Karpas-422 (cell line): ENCODE results near the gene KCNH6. TPM values are rescaled to one million over a fixed set of nuclear protein-coding genes. Genes with fewer than 3 reads are reported as not detected.

Experiments
- DNase-seq: peaks from one replicate; pipeline ENCODE4 v3.0.0-alpha.2; 2015
- H2AFZ ChIP-seq: fragments of 200-600 bp; sonication (generic); 2 replicates; pipeline ENCODE4 v1.6.1; 2014; ENCODE audit warnings: antibody characterized with exemption, low read length, mixed read lengths
- H3K27ac ChIP-seq: fragments of 200-600 bp; sonication (generic); 2 replicates; pipeline ENCODE4 v1.5.1; 2014; ENCODE audit warnings: mild to moderate bottlenecking, low read length, moderate library complexity
- H3K27me3 ChIP-seq: fragments of 200-600 bp; sonication (generic); 2 replicates; pipeline ENCODE4 v1.6.1; 2014; ENCODE audit warnings: low read length, mixed read lengths
- H3K36me3 ChIP-seq: fragments of 200-600 bp; sonication (generic); 2 replicates; pipeline ENCODE4 v1.6.1; 2014; ENCODE audit warnings: low read length, mixed read lengths; ENCODE audit not compliant: insufficient read depth
- H3K4me1 ChIP-seq: fragments of 200-600 bp; sonication (generic); 2 replicates; pipeline ENCODE4 v1.6.1; 2014; ENCODE audit warnings: mild to moderate bottlenecking, low read length, mixed read lengths
- H3K4me2 ChIP-seq: fragments of 200-600 bp; sonication (generic); 2 replicates; pipeline ENCODE4 v1.6.1; 2014; ENCODE audit warnings: low read length, low read depth, mild to moderate bottlenecking; ENCODE audit not compliant: poor library complexity, severe bottlenecking
- H3K4me3 ChIP-seq: fragments of 200-600 bp; sonication (generic); 2 replicates; pipeline ENCODE4 v1.5.1; 2014; ENCODE audit warnings: mild to moderate bottlenecking, antibody characterized with exemption, low read length, mixed read lengths
- H3K79me2 ChIP-seq: fragments of 200-600 bp; sonication (generic); 2 replicates; pipeline ENCODE4 v1.6.1; 2014; ENCODE audit warnings: mild to moderate bottlenecking, low read length, mixed read lengths
- H3K9ac ChIP-seq: fragments of 200-600 bp; sonication (generic); 2 replicates; pipeline ENCODE4 v1.6.0; 2014; ENCODE audit warnings: low read length
- H3K9me2 ChIP-seq: fragments of 200-600 bp; sonication (generic), shearing (Covaris generic); replicated peaks from 2 replicates; pipeline ENCODE4 v1.6.0; 2014; ENCODE audit warnings: mild to moderate bottlenecking, low read length, moderate library complexity; ENCODE audit not compliant: insufficient read depth
- H3K9me3 ChIP-seq: fragments of 300-700, 200-600 bp; sonication (generic); 2 replicates; pipeline ENCODE4 v1.6.1; 2014; ENCODE audit warnings: low read length, mixed read lengths
- H4K20me1 ChIP-seq: fragments of 200-600 bp; sonication (generic); 2 replicates; pipeline ENCODE4 v1.6.1; 2014; ENCODE audit warnings: mild to moderate bottlenecking, antibody characterized with exemption, low read length, low read depth; ENCODE audit not compliant: insufficient read depth
- total RNA-seq: library from RNA; depleted of rRNA; stranded (reverse); fragments of >200 nt; shearing (Covaris generic); gene quantifications from 2 replicates; pipeline ENCODE4 v1.2.3, GENCODE V29; 2014; ENCODE audit warnings: low replicate concordance

Gene KCNH6
- total RNA-seq, 1 experiment from 2014 or later: not detected

- H3K9me2 ChIP-seq: no peaks in the 10 kb centered on the region
- H4K20me1 ChIP-seq: no peaks in the 10 kb centered on the region
- no peak overlapping the region for H3K4me3 ChIP-seq
- H3K27me3 ChIP-seq: no peaks in the 10 kb centered on the region
- H2AFZ ChIP-seq: no peak overlapping the region
- H3K36me3 ChIP-seq: no peaks in the 10 kb centered on the region
- H3K9me3 ChIP-seq: no peaks in the 10 kb centered on the region
- H3K9ac ChIP-seq: no peak overlapping the region
- no peak overlapping the region for H3K4me2 ChIP-seq
- H3K4me1 ChIP-seq: peaks cover 63% of the 10 kb centered on the region
- no peak overlapping the region for H3K27ac ChIP-seq
- DNase-seq: no peak
- H3K79me2 ChIP-seq: no peaks in the 10 kb centered on the region
Observed at GRCh38 chr17:63483655-63484575, 39.2 kb upstream of the KCNH6 start.

DNA sequence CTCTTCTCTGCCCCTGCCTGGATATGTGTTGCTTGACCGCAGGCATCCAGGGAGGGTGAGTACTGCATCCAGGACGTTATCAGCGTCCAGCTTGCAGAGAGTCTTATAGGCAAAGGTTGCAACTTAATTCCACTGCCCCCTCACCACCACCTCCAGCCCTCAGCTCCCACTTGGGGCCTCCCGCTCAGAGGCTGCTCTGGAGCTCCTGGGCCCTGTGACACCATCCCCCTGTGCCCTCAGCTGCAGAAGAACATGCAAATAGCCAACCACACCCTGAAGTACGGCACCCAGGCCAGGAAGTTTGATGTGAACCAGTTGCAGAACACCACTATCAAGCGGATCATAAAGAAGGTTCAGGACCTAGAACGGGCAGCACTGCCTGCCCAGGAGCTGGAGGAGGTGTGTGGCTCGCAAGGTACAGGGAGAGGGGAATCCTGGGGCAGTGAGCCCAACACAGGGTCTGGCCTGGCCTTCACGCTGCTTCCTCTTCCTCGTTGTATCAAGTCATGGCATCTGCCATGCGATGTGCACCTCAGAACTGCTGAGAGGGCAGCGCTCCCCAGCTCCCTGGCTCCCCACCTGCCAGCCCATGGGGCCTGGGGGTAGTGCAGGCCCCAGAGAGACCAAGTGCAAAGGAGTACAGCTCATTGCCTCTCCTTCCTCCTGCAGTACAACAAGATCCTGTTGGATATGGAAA is 36.7 kb upstream of the KCNH6 start:
- peaks cover 41% of the 10 kb centered on the region for H3K4me1 ChIP-seq
- peak overlapping the region; percentile 86 for H2AFZ ChIP-seq

GRCh38 chr17:63487014-63487339 is 36.2 kb upstream of the KCNH6 start:
- H3K9ac ChIP-seq: peak overlapping the region; percentile 61

More for the DNA sequence above, 36.7 kb upstream of the KCNH6 start:
- Histone ChIP-seq H3K4me2 (peak overlapping the region; percentile 78), H3K9ac (peak overlapping the region; percentile 61), H3K9me2 (no peaks in the 10 kb centered on the region), H3K9me3 (no peaks in the 10 kb centered on the region), H4K20me1 (no peaks in the 10 kb centered on the region), H3K27ac (peak overlapping the region; percentile 69), H3K79me2 (no peaks in the 10 kb centered on the region), H3K36me3 (no peaks in the 10 kb centered on the region), H3K4me3 (peak overlapping the region; percentile 63), H3K27me3 (no peaks in the 10 kb centered on the region)
- DNase-seq: peak; percentile 89

DNA sequence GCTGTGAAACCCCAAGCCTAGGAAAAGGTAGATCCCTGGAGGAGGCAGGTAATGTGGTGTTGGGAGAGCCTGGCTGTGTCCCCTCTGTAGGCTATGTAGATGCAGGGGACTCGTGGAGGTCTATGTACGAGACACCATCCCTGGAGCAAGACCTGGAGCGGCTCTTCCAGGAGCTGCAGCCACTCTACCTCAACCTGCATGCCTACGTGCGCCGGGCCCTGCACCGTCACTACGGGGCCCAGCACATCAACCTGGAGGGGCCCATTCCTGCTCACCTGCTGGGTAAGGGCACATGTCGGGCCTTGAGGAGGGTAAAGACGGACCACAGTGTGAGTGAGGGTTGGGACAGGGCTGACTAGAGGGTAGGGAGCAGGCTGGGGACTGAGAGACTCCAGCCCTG is 34.3 kb upstream of the KCNH6 start:
- no peak overlapping the region for H3K27ac ChIP-seq
- no peaks in the 10 kb centered on the region for H3K9me2 ChIP-seq
- H3K9ac ChIP-seq: no peak overlapping the region
- H3K4me1 ChIP-seq: peaks cover 38% of the 10 kb centered on the region
- no peaks in the 10 kb centered on the region for H3K9me3 ChIP-seq
- H3K27me3 ChIP-seq: no peaks in the 10 kb centered on the region
- DNase-seq: no peak
- no peaks in the 10 kb centered on the region for H3K79me2 ChIP-seq
- no peaks in the 10 kb centered on the region for H4K20me1 ChIP-seq
- no peaks in the 10 kb centered on the region for H3K36me3 ChIP-seq
- H2AFZ ChIP-seq: no peak overlapping the region
- H3K4me2 ChIP-seq: no peak overlapping the region
- H3K4me3 ChIP-seq: no peak overlapping the region

More at GRCh38 chr17:63487014-63487339, 36.2 kb upstream of the KCNH6 start:
- Histone ChIP-seq H3K36me3 (no peaks in the 10 kb centered on the region), H4K20me1 (no peaks in the 10 kb centered on the region), H3K9me2 (no peaks in the 10 kb centered on the region), H3K27ac (peak overlapping the region; percentile 69; the same call in 1 of the 2 replicates), H3K9me3 (no peaks in the 10 kb centered on the region), H3K4me1 (peaks cover 38% of the 10 kb centered on the region), H3K4me3 (peak overlapping the region; percentile 63), H2AFZ (peak overlapping the region; percentile 86; the same call in 1 of the 2 replicates), H3K4me2 (peak overlapping the region; percentile 78), H3K79me2 (no peaks in the 10 kb centered on the region), H3K27me3 (no peaks in the 10 kb centered on the region)
- no peak for DNase-seq

GRCh38 chr17:63489291-63489690 is 33.9 kb upstream of the KCNH6 start:
- no peaks in the 10 kb centered on the region for H3K27me3 ChIP-seq
- no peaks in the 10 kb centered on the region for H3K36me3 ChIP-seq
- H3K9ac ChIP-seq: no peak overlapping the region
- H3K4me2 ChIP-seq: no peak overlapping the region
- H3K79me2 ChIP-seq: no peaks in the 10 kb centered on the region
- H4K20me1 ChIP-seq: no peaks in the 10 kb centered on the region
- no peak overlapping the region for H3K27ac ChIP-seq
- peaks cover 37% of the 10 kb centered on the region for H3K4me1 ChIP-seq
- H3K9me2 ChIP-seq: no peaks in the 10 kb centered on the region
- H3K4me3 ChIP-seq: no peak overlapping the region
- H2AFZ ChIP-seq: no peak overlapping the region
- no peaks in the 10 kb centered on the region for H3K9me3 ChIP-seq
- DNase-seq: no peak

- Histone ChIP-seq H3K27me3 (no peaks in the 10 kb centered on the region), H3K79me2 (no peaks in the 10 kb centered on the region), H3K9ac (no peak overlapping the region), H3K9me2 (no peaks in the 10 kb centered on the region), H3K4me1 (peaks cover 27% of the 10 kb centered on the region), H4K20me1 (no peaks in the 10 kb centered on the region), H3K4me2 (no peak overlapping the region), H3K9me3 (no peaks in the 10 kb centered on the region), H3K36me3 (no peaks in the 10 kb centered on the region), H2AFZ (no peak overlapping the region), H3K27ac (no peak overlapping the region), H3K4me3 (no peak overlapping the region)
- DNase-seq: no peak
Observed at GRCh38 chr17:63490329-63490728, 32.8 kb upstream of the KCNH6 start.

DNA sequence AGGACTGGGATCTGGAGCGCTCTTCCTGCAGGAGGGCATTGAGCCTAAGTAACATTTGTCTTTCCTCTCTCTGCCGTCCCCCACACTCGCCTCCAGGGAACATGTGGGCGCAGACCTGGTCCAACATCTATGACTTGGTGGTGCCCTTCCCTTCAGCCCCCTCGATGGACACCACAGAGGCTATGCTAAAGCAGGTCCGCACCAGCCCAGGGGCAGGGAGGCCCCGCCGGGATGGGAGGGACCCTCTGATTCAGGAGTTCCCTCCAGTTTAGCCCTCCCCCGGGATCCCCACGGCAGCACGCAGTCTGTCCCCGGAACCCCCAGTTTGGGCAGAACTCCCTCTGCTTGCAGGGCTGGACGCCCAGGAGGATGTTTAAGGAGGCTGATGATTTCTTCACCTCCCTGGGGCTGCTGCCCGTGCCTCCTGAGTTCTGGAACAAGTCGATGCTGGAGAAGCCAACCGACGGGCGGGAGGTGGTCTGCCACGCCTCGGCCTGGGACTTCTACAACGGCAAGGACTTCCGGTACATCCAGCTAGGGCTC is 32.2 kb upstream of the KCNH6 start:
- Histone ChIP-seq H3K79me2 (no peaks in the 10 kb centered on the region), H3K4me1 (peaks cover 24% of the 10 kb centered on the region), H2AFZ (no peak overlapping the region), H3K36me3 (no peaks in the 10 kb centered on the region), H3K4me2 (no peak overlapping the region), H3K4me3 (no peak overlapping the region), H4K20me1 (no peaks in the 10 kb centered on the region), H3K9me3 (no peaks in the 10 kb centered on the region), H3K27me3 (no peaks in the 10 kb centered on the region), H3K9me2 (no peaks in the 10 kb centered on the region), H3K9ac (no peak overlapping the region), H3K27ac (no peak overlapping the region)
- DNase-seq: no peak

DNA sequence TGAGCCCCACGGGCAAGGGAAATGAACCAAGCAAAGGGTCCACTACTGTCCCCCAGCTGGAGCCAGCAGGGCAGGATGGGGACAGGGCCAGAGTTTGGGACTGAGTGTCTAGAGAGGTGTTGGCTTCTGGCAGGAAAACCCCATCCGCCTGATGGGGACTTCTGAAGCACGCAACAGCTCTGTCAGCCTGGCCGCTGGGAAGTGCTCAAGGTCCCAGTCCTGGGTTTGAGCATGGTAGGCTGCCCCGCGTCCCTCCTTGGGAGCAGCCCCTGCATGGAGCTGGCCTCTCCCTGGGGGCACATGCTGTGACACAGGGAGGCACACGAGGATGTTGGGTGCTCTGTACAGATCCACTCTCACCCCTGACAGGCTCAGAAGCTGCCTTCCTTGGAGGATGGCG is 31.7 kb upstream of the KCNH6 start:
- no peak overlapping the region for H3K4me3 ChIP-seq
- no peak overlapping the region for H3K9ac ChIP-seq
- H3K27me3 ChIP-seq: no peaks in the 10 kb centered on the region
- no peaks in the 10 kb centered on the region for H3K36me3 ChIP-seq
- no peak overlapping the region for H3K4me2 ChIP-seq
- H3K9me3 ChIP-seq: no peaks in the 10 kb centered on the region
- H3K4me1 ChIP-seq: peaks cover 19% of the 10 kb centered on the region
- no peak for DNase-seq
- H2AFZ ChIP-seq: no peak overlapping the region
- H3K79me2 ChIP-seq: no peaks in the 10 kb centered on the region
- no peaks in the 10 kb centered on the region for H4K20me1 ChIP-seq
- H3K27ac ChIP-seq: no peak overlapping the region
- no peaks in the 10 kb centered on the region for H3K9me2 ChIP-seq
